Endodermal cell (in vitro differentiated cells): ENCODE results near the gene GAB2. TPM values are rescaled to one million over a fixed set of nuclear protein-coding genes. Genes with fewer than 3 reads are reported as not detected.

Source experiments
- DNase-seq: peaks from one replicate; pipeline ENCODE4 v3.0.0-alpha.2; 2017
- H3K27ac ChIP-seq: 2 replicates; pipeline ENCODE4 v1.5.1; 2013; ENCODE audit warnings: mild to moderate bottlenecking, low read depth, low read length, moderate library complexity
- H3K27me3 ChIP-seq: 2 replicates; pipeline ENCODE4 v1.6.1; 2013; ENCODE audit warnings: mild to moderate bottlenecking, low read length, moderate library complexity; ENCODE audit not compliant: insufficient read depth, control insufficient read depth, poor library complexity, severe bottlenecking
- H3K36me3 ChIP-seq: 2 replicates; pipeline ENCODE4 v1.7.0; 2013; ENCODE audit warnings: mild to moderate bottlenecking, low read length, moderate library complexity; ENCODE audit not compliant: control insufficient read depth, insufficient read depth
- H3K4me1 ChIP-seq: one replicate; pipeline ENCODE4 v1.7.0; 2013; ENCODE audit warnings: low read length; ENCODE audit not compliant: control insufficient read depth, insufficient read depth
- H3K4me3 ChIP-seq: 2 replicates; pipeline ENCODE4 v1.5.1; 2013; ENCODE audit warnings: mild to moderate bottlenecking, low read length, moderate library complexity
- H3K9ac ChIP-seq: 2 replicates; pipeline ENCODE4 v1.6.1; 2013; ENCODE audit warnings: mild to moderate bottlenecking, low read length, moderate library complexity; ENCODE audit not compliant: poor library complexity, severe bottlenecking; ENCODE audit errors: extremely low read depth
- H3K9me3 ChIP-seq: 2 replicates; pipeline ENCODE4 v1.6.1; 2013; ENCODE audit warnings: mild to moderate bottlenecking, low read length, moderate library complexity; ENCODE audit not compliant: control insufficient read depth
- H3K27ac Mint-ChIP-seq: 2 replicates; pipeline ENCODE4 v1.8.0; 2020; ENCODE audit warnings: mixed read lengths
- H3K27me3 Mint-ChIP-seq: 2 replicates; pipeline ENCODE4 v1.8.0; 2021; ENCODE audit warnings: mild to moderate bottlenecking, mixed read lengths; ENCODE audit not compliant: insufficient read depth
- H3K36me3 Mint-ChIP-seq: 2 replicates; pipeline ENCODE4 v1.8.0; 2020; ENCODE audit warnings: low read depth, mixed read lengths
- H3K4me1 Mint-ChIP-seq: 2 replicates; pipeline ENCODE4 v1.8.0; 2020; ENCODE audit warnings: mixed read lengths
- H3K4me3 Mint-ChIP-seq: 2 replicates; pipeline ENCODE4 v1.8.0; 2020; ENCODE audit warnings: mild to moderate bottlenecking, moderate library complexity, mixed read lengths
- H3K9me3 Mint-ChIP-seq: 2 replicates; pipeline ENCODE4 v1.8.0; 2020; ENCODE audit warnings: mild to moderate bottlenecking, mixed read lengths
- CTCF ChIP-seq: fragments of 200-600 bp; sonication (generic); conservative IDR thresholded peaks from 2 replicates; pipeline ENCODE4 v1.5.0; 2021; ENCODE audit warnings: antibody characterized with exemption, mild to moderate bottlenecking
- WGBS, 2 experiments: methylation state at CpG; one replicate each; pipeline versions ENCODE4 v1.1.5 to v1.1.7; 2013; ENCODE audit warnings: missing lambda C conversion rate in 2 of 2, mixed read lengths in 1 of 2; ENCODE audit not compliant: insufficient coverage in 1 of 2, insufficient read length in 1 of 2; 5-methylcytosine and 5-hydroxymethylcytosine counted together
- total RNA-seq, 2 donors: library from RNA; stranded (reverse); fragmentation: NEBNext Ultra II Directional in 1 of 2; extraction: Animal tissue kit (Norgen Biotek cat#: 25700) in 1 of 2; gene quantifications; 2 replicates in 1 of 2; 3 replicates in 1 of 2; pipeline ENCODE4 v1.2.1, GENCODE V29; 2021

The GAB2 gene
- total RNA-seq, 2 donors from 2014 or later = 26.9 to 62.8 TPM

GRCh38 chr11:78248191-78248590 is 169.4 kb downstream of the GAB2 start:
- H3K4me3 ChIP-seq = no peak overlapping the region
- H3K4me3 Mint-ChIP-seq = no peak overlapping the region
- H3K9me3 Mint-ChIP-seq = peaks cover 1% of the 10 kb centered on the region
- H3K4me1 ChIP-seq = no peaks in the 10 kb centered on the region
- no peak overlapping the region for H3K9ac ChIP-seq
- H3K4me1 Mint-ChIP-seq = peaks cover 11% of the 10 kb centered on the region
- peaks cover 37% of the 10 kb centered on the region for H3K36me3 Mint-ChIP-seq
- no peak for TF ChIP-seq CTCF
- H3K27me3 Mint-ChIP-seq = no peaks in the 10 kb centered on the region
- H3K36me3 ChIP-seq = peaks cover 49% of the 10 kb centered on the region
- H3K9me3 ChIP-seq = no peaks in the 10 kb centered on the region
- WGBS, 2 experiments = 98% methylated on average over 3 of the region's 3 CpGs; no CpG with 5 or more reads in 1 of the 2 experiments
- no peak overlapping the region for H3K27ac ChIP-seq
- H3K27ac Mint-ChIP-seq = no peak overlapping the region
- DNase-seq = no peak
- H3K27me3 ChIP-seq = no peaks in the 10 kb centered on the region

GRCh38 chr11:78244546-78245255 is 172.9 kb downstream of the GAB2 start:
- DNase-seq = no peak
- WGBS, 2 experiments = 91 to 100% methylated on average over 1 to 2 of the region's 4 CpGs
- Mint-ChIP-seq H3K36me3 (peaks cover 32% of the 10 kb centered on the region), H3K4me1 (peaks cover 6% of the 10 kb centered on the region), H3K27me3 (no peaks in the 10 kb centered on the region), H3K4me3 (no peak overlapping the region), H3K27ac (no peak overlapping the region), H3K9me3 (peaks cover 9% of the 10 kb centered on the region)
- TF ChIP-seq CTCF = no peak
- Histone ChIP-seq H3K4me3 (no peak overlapping the region), H3K9ac (no peak overlapping the region), H3K27ac (no peak overlapping the region), H3K27me3 (no peaks in the 10 kb centered on the region), H3K36me3 (peaks cover 56% of the 10 kb centered on the region), H3K9me3 (peaks cover 13% of the 10 kb centered on the region), H3K4me1 (no peaks in the 10 kb centered on the region)

GRCh38 chr11:78244080-78244479 is 173.5 kb downstream of the GAB2 start:
- Histone ChIP-seq H3K4me1 (no peaks in the 10 kb centered on the region), H3K36me3 (peaks cover 51% of the 10 kb centered on the region), H3K9me3 (peaks cover 13% of the 10 kb centered on the region), H3K9ac (no peak overlapping the region), H3K27me3 (no peaks in the 10 kb centered on the region), H3K27ac (no peak overlapping the region), H3K4me3 (no peak overlapping the region)
- peaks cover 9% of the 10 kb centered on the region for H3K9me3 Mint-ChIP-seq
- no peak for TF ChIP-seq CTCF
- H3K27me3 Mint-ChIP-seq = no peaks in the 10 kb centered on the region
- H3K4me3 Mint-ChIP-seq = no peak overlapping the region
- peaks cover 35% of the 10 kb centered on the region for H3K36me3 Mint-ChIP-seq
- 96% methylated on average over 2 of the region's 2 CpGs; no CpG with 5 or more reads in 1 of the 2 experiments for WGBS, 2 experiments
- DNase-seq = no peak
- H3K27ac Mint-ChIP-seq = no peak overlapping the region
- H3K4me1 Mint-ChIP-seq = peaks cover 6% of the 10 kb centered on the region
